IPS-20b (cell line): ENCODE results near the gene PPIL1.
A peak's percentile ranks its signal among the peaks of the same experiment; 100 is the strongest.

Experiments
- H3K27ac ChIP-seq: one replicate; pipeline ENCODE4 v1.5.1; 2013; ENCODE audit warnings: low read length
- H3K27me3 ChIP-seq: 2 replicates; pipeline ENCODE4 v1.6.1; 2013; ENCODE audit warnings: mild to moderate bottlenecking, low read length, inconsistent platforms; ENCODE audit not compliant: insufficient read depth
- H3K36me3 ChIP-seq: 2 replicates; pipeline ENCODE4 v1.6.1; 2013; ENCODE audit warnings: low read depth, mild to moderate bottlenecking, inconsistent platforms, low read length, moderate library complexity; ENCODE audit not compliant: insufficient read depth
- H3K4me1 ChIP-seq: 2 replicates; pipeline ENCODE4 v1.6.1; 2013; ENCODE audit warnings: mild to moderate bottlenecking, control low read depth, inconsistent platforms, low read length, moderate library complexity; ENCODE audit not compliant: insufficient read depth
- H3K4me3 ChIP-seq: 2 replicates; pipeline ENCODE4 v1.5.1; 2013; ENCODE audit warnings: mild to moderate bottlenecking, low read length, inconsistent platforms
- H3K9ac ChIP-seq: 2 replicates; pipeline ENCODE4 v1.6.1; 2013; ENCODE audit warnings: low read depth, mild to moderate bottlenecking, inconsistent platforms, low read length, moderate library complexity
- H3K9me3 ChIP-seq: 2 replicates; pipeline ENCODE4 v1.6.1; 2013; ENCODE audit warnings: mild to moderate bottlenecking, low read depth, low read length, inconsistent platforms; ENCODE audit not compliant: insufficient read depth

PPIL1 gene

GRCh38 chr6:36838896-36839748, 35.5 kb downstream of the PPIL1 start, which contains the start of gene CPNE5:
CPNE5 (minus strand) TSS chr6:36839444; CDS start chr6:36839377, 67 bp downstream.
- Histone ChIP-seq H3K9ac (no peak within 1 kb of the TSS), H3K4me1 (peaks cover 4% of the 10 kb centered on the region; the same call in 1 of the 2 replicates), H3K27me3 (peaks cover 71% of the 10 kb centered on the region), H3K36me3 (no peaks in the 10 kb centered on the region), H3K27ac (no peak within 1 kb of the TSS), H3K9me3 (no peaks in the 10 kb centered on the region), H3K4me3 (peak within 1 kb of the TSS; percentile 71)

DNA sequence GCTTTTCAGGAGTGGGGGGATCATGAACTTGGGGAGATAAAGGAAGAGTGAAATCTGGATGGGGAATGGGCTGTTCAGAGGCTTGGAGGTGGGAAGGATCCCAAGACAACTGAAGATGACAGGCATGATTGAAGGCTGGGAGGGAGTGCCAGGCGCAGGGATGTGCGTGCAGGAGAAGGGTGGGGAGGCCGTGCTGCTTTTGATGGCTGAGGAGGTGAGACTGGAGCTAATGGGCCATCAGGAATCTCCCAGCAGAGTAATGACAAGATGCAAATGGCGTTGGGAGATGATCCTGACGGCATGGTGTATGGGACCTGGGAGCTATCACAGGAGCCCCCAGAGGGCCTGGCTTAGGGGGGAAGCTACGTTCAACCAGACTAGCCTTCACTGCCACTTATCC, 36.9 kb downstream of the PPIL1 start:
- Histone ChIP-seq H3K9me3 (no peaks in the 10 kb centered on the region; the same call in 1 of the 2 replicates), H3K27ac (no peak overlapping the region), H3K4me3 (no peak overlapping the region), H3K4me1 (peaks cover 4% of the 10 kb centered on the region; the same call in 1 of the 2 replicates), H3K27me3 (peaks cover 71% of the 10 kb centered on the region), H3K9ac (no peak overlapping the region), H3K36me3 (no peaks in the 10 kb centered on the region)

GRCh38 chr6:36837022-36837339, 37.6 kb downstream of the PPIL1 start:
- H3K27ac ChIP-seq = no peak overlapping the region
- no peaks in the 10 kb centered on the region; the same call in 1 of the 2 replicates for H3K9me3 ChIP-seq
- H3K4me3 ChIP-seq = no peak overlapping the region
- no peak overlapping the region for H3K9ac ChIP-seq
- H3K27me3 ChIP-seq = peaks cover 71% of the 10 kb centered on the region
- H3K36me3 ChIP-seq = no peaks in the 10 kb centered on the region
- H3K4me1 ChIP-seq = peaks cover 4% of the 10 kb centered on the region; the same call in 1 of the 2 replicates

DNA sequence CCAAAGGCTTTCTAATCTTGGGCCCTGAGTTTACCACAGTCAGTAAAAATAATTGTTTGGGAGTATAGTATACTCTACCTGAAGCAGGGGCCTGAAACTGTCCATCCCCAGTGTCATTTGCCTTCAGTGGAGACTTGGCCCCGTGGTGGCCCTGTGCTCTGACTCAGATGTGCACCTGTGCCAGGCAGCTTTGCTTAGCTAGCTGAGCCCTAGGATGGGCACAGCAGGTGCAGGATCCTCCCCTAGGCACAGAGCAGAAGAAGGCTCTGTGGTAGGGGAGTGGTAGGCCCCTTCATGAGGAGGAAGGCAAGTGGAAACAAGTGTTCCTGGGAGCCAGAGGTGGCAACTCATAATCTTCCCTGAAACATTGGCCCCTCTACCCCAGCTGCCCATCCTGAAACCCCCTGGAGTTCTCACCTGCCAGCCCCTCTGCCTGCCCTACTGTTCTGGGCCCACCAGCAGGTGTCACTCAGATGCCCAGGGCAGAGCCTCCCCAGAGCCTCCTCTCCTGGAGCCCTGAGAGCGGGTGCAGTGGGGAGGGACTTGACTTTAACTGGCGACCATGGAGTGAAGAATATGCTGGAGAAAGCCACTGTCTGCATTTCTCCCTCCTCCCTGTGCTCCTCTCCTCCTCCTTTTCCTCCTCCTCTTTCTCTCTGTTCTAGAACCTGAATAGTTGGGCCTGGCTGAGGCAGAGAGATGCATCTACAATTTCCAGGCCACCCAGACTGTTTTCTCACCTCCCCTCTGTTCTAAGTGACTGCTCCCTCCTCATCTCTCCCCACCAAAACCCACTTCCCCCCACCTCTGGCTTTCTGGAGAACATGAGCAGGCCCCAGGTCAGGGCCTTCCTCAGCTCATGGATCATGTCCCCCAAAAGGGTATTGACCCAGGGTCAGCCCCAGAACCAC, 38.2 kb downstream of the PPIL1 start:
- Histone ChIP-seq H3K9ac (no peak overlapping the region), H3K4me1 (peaks cover 4% of the 10 kb centered on the region; the same call in 1 of the 2 replicates), H3K27me3 (peaks cover 65% of the 10 kb centered on the region), H3K9me3 (no peaks in the 10 kb centered on the region; the same call in 1 of the 2 replicates), H3K4me3 (no peak overlapping the region), H3K36me3 (no peaks in the 10 kb centered on the region), H3K27ac (no peak overlapping the region)

DNA sequence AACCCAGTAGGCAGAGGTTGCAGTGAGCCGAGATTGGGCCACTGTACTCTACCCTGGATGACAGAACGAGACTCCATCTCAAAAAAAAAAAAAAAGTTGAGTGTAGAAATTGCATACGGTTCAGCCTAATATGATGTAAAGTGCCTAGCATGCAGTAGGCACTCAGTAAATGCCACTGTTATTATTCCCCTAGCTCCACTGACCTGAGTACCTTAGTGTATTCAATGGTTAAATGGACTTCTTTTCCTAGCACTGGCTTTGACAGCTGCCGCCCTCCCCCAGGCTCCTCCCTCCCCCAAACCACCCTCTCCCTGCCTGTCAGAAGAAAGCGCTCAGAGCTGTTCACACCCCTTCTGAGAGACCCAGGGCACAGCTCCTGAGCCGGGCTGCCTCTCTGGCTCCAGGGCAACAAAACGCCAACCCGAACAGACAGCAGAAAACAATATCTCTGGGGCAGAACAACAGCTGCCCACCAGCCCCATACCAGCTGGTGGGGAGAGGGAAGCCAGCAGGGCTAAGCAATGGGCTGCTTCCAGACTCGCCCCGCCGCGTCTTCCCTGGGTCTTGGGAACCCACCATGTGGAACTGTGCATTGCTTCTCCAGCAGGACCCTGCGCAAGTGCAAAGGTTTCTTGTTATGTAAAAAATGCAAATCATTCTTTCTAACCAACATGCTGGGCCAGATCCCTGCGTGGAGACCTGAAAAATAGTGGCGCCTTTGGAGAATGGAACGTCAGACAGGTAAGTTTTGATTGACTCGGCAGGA, 39.8 kb downstream of the PPIL1 start:
- no peak overlapping the region for H3K27ac ChIP-seq
- H3K9me3 ChIP-seq = no peaks in the 10 kb centered on the region; the same call in 1 of the 2 replicates
- H3K36me3 ChIP-seq = no peaks in the 10 kb centered on the region
- no peak overlapping the region; the same call in 1 of the 2 replicates for H3K4me3 ChIP-seq
- H3K9ac ChIP-seq = no peak overlapping the region
- H3K27me3 ChIP-seq = peaks cover 49% of the 10 kb centered on the region
- no peaks in the 10 kb centered on the region for H3K4me1 ChIP-seq

GRCh38 chr6:36833182-36833789, 41.3 kb downstream of the PPIL1 start:
- H3K4me3 ChIP-seq = no peak overlapping the region
- H3K4me1 ChIP-seq = no peaks in the 10 kb centered on the region
- H3K36me3 ChIP-seq = no peaks in the 10 kb centered on the region
- peaks cover 34% of the 10 kb centered on the region for H3K27me3 ChIP-seq
- H3K27ac ChIP-seq = no peak overlapping the region
- no peak overlapping the region for H3K9ac ChIP-seq
- H3K9me3 ChIP-seq = no peaks in the 10 kb centered on the region; the same call in 1 of the 2 replicates

DNA sequence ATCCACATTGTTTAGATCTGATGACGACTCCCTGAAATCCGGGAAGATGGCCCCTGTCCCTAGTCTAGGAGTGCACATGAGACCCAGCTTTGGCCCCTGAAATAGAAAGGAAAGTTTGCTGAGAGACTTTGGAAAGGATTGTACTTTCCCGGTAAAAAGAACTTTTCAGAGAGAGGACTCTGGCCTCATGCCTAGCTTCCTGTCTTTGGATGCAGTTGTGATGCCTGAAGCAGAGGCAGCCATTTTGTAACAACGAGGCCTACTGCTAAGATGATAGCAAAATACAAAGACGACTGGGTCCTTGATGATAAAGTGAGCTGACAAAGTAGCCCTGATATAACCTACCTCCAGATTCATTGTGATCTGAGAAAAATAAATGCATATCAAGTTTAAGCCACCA, 42.3 kb downstream of the PPIL1 start:
- H3K9me3 ChIP-seq = no peaks in the 10 kb centered on the region; the same call in 1 of the 2 replicates
- no peak overlapping the region for H3K9ac ChIP-seq
- H3K27ac ChIP-seq = no peak overlapping the region
- H3K36me3 ChIP-seq = no peaks in the 10 kb centered on the region
- no peaks in the 10 kb centered on the region for H3K4me1 ChIP-seq
- no peak overlapping the region for H3K4me3 ChIP-seq
- peaks cover 25% of the 10 kb centered on the region for H3K27me3 ChIP-seq

GRCh38 chr6:36830577-36830976, 44.0 kb downstream of the PPIL1 start:
- Histone ChIP-seq H3K4me1 (no peaks in the 10 kb centered on the region), H3K9me3 (no peaks in the 10 kb centered on the region; the same call in 1 of the 2 replicates), H3K27me3 (peaks cover 7% of the 10 kb centered on the region), H3K4me3 (no peak overlapping the region), H3K27ac (no peak overlapping the region), H3K9ac (no peak overlapping the region), H3K36me3 (no peaks in the 10 kb centered on the region)

GRCh38 chr6:36829919-36830544, 44.6 kb downstream of the PPIL1 start:
- H3K4me3 ChIP-seq = no peak overlapping the region
- no peaks in the 10 kb centered on the region; the same call in 1 of the 2 replicates for H3K9me3 ChIP-seq
- H3K36me3 ChIP-seq = no peaks in the 10 kb centered on the region
- H3K4me1 ChIP-seq = no peaks in the 10 kb centered on the region
- H3K9ac ChIP-seq = no peak overlapping the region
- H3K27ac ChIP-seq = no peak overlapping the region
- H3K27me3 ChIP-seq = peaks cover 2% of the 10 kb centered on the region

DNA sequence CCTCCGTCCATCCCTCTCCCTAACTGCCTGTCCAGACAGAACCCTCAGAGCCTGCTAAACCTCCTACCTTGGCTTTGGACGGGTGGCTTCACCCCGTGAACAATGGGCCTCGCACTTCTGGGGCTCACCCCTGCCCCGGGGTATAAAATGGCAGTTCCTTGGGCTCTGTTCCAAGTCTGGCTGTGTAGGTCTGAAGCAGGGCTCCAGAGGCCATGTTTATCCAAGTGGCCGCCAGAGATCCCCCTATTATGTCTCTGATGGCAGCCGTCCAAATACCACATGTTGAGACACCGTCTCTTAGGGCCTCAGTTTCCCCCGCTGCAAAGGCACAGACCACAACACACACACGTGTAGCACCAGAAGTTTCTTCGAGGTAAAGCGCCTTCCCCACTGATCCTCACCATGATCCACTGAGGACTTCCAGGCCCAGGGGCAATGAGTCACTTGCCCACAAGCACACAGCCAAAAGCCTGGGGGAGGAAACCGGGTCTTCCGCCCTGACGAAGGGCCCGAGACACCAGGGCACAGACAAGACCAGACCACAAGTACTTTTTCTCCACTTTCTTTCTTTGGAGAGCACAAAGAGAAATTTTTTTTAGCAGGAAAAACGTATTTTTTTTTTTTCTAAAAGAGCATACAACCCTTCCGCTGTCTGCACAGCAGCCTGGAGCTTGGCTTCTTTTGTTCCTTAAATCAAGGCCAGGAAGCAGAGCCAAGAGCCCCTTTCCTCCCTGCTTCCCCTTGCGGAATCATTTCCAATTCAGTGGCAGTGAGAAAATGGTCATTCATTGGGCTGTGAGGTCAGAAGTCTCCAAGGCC, 47.1 kb downstream of the PPIL1 start:
- no peaks in the 10 kb centered on the region for H3K9me3 ChIP-seq
- no peaks in the 10 kb centered on the region for H3K36me3 ChIP-seq
- no peaks in the 10 kb centered on the region for H3K27me3 ChIP-seq
- no peak overlapping the region for H3K4me3 ChIP-seq
- H3K27ac ChIP-seq = no peak overlapping the region
- no peak overlapping the region for H3K9ac ChIP-seq
- H3K4me1 ChIP-seq = no peaks in the 10 kb centered on the region
